GM12801 (cell line): ENCODE results near the gene RCAN3.

Experiments used
- TF ChIP-seq, protein P1 (sequence below): IDR thresholded peaks from one replicate; pipeline ENCODE4 v1.5.1; 2011; ENCODE audit warnings: control low read depth; ENCODE audit not compliant: insufficient read length; ENCODE audit errors: extremely low read depth

RCAN3 gene

DNA sequence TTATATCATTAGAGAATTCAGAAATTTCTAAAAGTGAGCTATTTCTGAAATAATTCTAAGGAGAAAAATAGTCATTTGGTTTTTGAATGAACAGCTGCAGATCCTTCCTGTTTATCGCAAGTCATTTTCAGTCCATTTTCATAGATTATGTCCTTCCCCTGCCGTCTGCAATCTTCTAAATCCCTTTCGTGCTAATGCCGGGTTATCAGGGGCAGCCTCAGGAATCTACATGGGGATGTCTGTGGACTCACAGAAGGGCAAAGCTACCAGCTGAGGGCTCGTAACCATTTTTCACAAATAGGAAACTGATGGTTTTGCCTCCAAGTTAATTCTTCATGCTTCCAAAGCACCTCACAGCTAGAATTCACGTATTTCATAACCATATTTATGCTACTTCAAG is 23.0 kb downstream of the RCAN3 start:
- TF ChIP-seq, protein P1, sequence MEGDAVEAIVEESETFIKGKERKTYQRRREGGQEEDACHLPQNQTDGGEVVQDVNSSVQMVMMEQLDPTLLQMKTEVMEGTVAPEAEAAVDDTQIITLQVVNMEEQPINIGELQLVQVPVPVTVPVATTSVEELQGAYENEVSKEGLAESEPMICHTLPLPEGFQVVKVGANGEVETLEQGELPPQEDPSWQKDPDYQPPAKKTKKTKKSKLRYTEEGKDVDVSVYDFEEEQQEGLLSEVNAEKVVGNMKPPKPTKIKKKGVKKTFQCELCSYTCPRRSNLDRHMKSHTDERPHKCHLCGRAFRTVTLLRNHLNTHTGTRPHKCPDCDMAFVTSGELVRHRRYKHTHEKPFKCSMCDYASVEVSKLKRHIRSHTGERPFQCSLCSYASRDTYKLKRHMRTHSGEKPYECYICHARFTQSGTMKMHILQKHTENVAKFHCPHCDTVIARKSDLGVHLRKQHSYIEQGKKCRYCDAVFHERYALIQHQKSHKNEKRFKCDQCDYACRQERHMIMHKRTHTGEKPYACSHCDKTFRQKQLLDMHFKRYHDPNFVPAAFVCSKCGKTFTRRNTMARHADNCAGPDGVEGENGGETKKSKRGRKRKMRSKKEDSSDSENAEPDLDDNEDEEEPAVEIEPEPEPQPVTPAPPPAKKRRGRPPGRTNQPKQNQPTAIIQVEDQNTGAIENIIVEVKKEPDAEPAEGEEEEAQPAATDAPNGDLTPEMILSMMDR = no peak

DNA sequence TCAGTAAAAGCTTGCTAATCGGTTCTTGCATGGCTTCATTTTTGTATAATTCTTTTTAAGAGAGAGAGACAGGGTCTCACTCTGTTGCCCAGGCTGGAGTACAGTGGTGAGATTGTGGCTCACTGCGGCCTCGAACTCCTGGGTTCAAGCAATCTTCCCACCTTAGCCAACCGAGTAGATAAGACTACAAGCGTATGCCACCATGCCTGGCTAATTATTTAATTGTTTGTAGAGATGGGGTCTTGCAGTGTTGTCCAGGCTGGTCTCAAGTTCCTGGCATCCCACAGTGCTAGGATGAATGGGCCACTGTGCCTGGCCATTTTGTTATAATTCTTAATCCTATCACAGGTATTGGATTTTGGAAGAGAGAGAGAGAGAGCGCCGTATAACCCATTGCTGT is 23.4 kb downstream of the RCAN3 start:
- TF ChIP-seq, protein P1 = no peak

DNA sequence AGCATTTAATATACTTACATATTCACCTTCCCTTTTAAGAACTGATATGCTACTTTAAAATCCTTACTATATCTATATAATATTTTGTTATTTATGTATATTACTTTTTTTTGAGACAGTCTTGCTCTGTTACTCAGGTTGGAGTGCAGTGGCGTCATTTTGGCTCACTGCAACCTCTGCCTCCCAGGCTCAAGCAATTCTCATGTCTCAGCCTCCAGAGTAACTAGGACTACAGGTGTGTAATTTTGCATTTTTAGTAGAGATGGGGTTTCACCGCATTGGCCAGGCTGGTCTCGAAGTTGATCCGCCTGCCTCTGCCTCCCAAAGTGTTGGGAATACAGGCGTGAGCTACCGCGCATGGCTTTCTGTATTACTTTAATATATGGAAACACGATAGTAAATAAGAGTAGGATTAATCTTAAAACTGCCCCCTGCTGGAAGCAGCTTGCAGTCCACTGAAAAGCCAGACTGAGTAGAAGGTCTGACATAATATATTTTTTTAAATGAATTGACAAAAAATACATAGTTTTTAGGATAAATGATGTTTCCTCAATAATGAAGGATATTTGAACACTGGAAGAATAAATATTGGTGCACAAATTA is 24.4 kb downstream of the RCAN3 start:
- TF ChIP-seq, protein P1 = no peak

DNA sequence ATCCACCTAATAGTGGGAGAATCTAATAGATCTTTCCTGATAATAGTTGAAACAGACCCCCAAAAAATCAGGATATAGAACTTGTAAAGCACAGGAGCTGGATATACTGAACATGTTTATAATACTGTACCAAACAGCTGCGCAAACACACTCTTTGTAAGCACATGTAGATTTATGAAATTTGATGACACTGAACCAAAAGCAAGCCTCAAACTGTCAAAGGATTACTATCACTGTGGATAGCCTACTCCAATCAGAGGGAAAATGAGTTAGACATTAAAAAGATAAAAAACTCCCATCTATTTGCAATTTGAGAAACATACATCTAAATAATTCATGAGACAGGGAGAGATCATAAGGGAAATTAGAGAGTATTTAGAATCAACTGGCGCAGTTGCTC is 26.1 kb downstream of the RCAN3 start:
- TF ChIP-seq, protein P1 = no peak

DNA sequence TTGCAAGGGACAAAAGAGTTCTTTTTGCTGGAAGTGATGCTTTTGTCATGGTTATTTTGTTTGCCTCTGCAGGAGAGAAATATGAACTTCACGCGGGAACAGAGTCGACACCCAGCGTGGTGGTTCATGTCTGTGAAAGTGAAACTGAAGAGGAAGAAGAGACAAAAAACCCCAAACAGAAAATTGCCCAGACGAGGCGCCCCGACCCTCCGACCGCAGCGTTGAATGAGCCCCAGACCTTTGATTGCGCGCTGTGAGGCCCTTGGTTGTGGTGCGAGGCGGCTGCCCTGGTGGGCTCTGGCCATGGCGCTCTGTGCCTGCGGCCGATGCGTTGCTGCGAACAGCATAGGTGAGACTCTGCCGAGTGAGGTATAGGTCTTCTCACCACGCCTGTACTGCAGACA is 32.4 kb downstream of the RCAN3 start:
- TF ChIP-seq, protein P1 = no peak

DNA sequence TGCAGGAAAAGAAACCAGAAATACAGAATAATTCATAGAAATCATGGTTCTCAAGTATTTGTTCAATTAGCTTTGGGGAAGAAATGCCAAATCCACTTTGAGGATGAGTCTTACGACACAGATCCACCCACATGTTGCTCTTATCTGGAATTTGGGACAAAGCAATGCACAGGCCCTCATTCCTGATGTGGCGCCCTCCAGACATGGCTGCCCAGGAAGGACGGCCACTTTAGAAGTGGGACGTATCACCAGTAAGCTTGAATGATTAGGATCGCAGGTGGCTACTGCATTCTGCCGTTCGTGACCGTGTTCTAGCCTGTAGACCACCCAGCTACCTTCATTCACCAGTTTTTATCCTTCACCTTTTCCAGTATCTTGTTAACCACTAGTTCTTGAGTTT is 33.1 kb downstream of the RCAN3 start:
- TF ChIP-seq, protein P1 = no peak

DNA sequence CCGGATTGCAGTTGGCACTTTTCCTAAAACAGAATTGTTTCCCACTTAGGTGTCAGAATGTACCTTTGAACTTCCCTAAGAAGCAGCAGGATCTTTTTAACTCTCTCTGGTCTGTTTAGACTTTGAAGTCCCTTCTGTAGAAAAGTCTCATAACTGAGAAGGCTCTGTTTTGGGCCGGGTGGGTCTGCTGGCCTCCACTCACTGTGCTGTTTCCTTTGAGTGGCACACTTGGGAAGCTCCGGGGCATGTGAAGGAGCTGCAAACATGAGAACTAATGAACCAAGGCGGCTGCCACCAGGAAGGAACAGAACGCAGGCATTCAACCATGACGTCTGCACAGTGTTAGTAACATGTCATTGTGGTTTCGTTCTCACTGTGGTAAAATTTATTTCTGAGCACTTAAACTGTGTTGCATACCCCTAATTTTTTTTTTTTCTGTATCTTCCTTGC is 33.8 kb downstream of the RCAN3 start:
- TF ChIP-seq, protein P1 = no peak
